HG03342 (cell line): ENCODE data around the gene LRRC61.
"Not testable (repeated sequence)": the region's sequence is repeated elsewhere in the genome, so short reads cannot be mapped to it uniquely, and the experiment has no call there.

ENCODE experiments used
- ATAC-seq: cut with Tn5 transposase; IDR thresholded peaks from one replicate; pipeline ENCODE4 v1.9.1; 2021; ENCODE audit warnings: mild to moderate bottlenecking, moderate library complexity; ENCODE audit not compliant: unreplicated experiment

The LRRC61 gene

GRCh38 chr7:150380463-150380862 is 57.3 kb downstream of the LRRC61 start:
- ATAC-seq = no peak

DNA sequence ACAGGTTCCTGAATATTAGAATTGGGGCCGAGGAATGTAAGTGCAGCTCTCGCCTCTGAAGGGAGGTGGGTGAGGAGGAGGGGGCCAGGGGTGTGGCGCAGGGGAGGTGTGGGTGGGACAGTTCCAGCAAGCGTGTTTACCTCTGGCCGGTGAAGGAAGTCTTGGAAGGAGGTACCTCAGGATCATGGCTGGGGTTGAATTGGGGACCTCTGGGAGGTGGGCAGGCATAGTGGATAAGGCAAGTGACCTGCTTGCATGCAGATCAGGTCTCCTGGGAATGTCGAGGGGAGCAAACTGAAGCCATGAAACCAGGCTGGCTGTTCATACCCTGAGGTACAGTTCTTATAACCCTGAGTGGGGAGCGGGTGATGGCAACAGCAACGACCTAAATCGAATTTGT is 57.9 kb downstream of the LRRC61 start:
- no peak for ATAC-seq

DNA sequence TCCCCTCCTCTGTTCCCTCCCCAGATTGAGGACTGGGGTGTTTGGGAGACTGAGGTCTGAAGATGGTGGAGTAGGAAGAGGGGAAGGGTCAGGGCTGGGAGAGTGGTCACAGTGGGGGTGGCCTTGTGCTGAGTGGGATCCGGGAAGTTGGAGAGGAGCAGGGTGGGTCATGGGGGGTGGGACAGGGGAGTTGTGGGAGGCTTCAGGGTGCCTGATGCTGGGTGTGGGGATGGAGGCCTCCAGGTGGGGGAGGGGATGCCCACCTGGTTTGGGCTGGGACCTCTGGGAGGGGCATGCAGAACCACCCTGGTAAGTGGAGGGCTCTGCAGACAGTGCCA is 58.6 kb downstream of the LRRC61 start:
- no peak for ATAC-seq

DNA sequence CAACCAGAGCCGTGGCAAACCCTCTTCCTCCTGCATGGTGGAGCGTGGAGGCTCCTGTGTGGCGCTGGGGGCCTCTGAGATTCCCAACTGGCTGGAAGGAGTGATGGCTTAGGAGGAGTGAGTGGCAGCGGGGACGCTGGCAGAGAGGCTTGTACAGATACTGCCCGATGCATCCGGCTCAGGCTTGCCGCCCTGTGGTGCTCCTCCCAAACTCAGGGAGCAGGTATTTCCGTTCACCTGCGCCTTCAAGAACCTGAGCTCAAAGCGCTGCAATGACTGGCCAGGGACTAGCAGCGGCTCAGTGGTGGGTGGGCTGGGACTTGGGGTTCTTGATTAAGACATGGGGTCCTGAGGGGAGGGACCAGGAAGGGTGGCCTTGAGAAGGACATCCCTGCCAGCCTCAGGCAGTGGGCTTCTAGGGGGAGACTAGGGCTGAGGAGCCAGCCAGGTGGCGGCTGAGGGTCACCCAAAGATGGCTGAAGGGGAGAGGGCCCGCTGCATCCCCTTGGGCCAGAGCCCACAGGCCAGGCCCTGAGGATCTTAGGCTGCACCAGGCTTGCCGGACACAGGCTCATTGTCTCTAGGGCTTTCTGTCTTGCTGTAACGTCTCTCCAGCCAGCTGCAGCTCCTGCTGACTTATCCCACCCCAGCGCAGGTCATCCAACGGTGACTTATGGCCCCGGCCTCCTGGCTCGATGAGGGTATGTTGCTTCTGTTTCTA is 59.1 kb downstream of the LRRC61 start:
- no peak for ATAC-seq

- ATAC-seq = no peak
Measured at GRCh38 chr7:150382844-150383225, 59.7 kb downstream of the LRRC61 start.

GRCh38 chr7:150383710-150384397 is 60.7 kb downstream of the LRRC61 start:
- ATAC-seq = no peak

DNA sequence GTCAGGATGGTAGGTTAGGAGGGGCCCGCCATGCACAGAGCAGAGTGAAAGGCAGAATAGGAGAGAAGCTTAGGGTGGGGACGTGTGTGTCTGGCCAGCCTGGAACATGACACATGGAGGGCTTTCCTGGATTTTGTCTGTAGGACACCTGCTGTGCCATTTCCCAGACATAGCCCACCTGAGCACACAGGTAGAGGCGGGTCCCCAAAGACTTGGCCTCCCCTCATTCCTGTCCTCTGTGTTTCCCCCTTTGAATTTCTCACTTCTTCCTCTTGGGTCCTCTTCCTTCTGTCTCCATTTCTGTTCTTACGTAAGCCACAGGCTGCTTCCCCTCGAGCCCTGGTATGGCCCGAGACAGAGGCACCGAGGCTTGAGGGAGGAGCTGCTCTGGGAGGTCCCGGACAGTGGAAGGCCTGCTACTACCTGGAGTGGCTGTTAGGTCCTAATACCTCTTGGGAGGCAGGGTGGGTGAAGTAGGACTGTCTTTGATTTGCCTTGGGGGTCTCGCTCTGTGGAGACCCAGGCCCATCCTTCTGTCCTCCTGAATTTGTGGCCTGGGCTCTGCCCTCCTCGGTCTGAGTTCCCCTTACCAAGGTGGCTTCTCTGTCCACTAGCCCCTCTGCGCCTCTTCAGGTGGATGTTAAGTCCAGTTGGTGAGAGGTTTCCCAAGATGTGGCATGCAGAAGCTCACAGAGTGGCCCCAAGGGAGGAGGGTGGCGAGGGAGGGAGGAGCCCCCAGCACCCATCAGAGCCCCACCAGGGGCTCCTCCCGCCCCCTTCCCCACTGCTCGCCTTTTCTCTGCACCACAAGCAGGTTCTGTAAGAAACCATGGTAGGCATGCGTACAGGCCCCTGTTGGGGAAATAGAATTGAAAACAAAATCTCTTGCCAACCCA is 61.5 kb downstream of the LRRC61 start:
- no peak for ATAC-seq

- ATAC-seq = no peak
Measured at GRCh38 chr7:150385302-150385723, 62.2 kb downstream of the LRRC61 start.

- not testable (repeated sequence) for ATAC-seq
Measured at GRCh38 chr7:150385884-150386283, 62.7 kb downstream of the LRRC61 start.
